Measurements from ENCODE around the gene ECE2. TPM values are rescaled to one million over a fixed set of nuclear protein-coding genes. Genes with fewer than 3 reads are reported as not detected.

The ECE2 gene
- total RNA-seq, 2 experiments from 2014 or later = not detected

- peak; percentile 89 for DNase-seq
- no peaks in the 10 kb centered on the region for H3K27me3 Mint-ChIP-seq
- H3K9me3 Mint-ChIP-seq (ENCODE audit: low read depth) = no peaks in the 10 kb centered on the region
- H3K36me3 Mint-ChIP-seq = peaks cover 11% of the 10 kb centered on the region
- H3K27ac Mint-ChIP-seq = peak within 1 kb of the TSS; percentile 90
- peaks cover 6% of the 10 kb centered on the region for H3K4me1 Mint-ChIP-seq
- ATAC-seq = peak; percentile 67
- peak within 1 kb of the TSS; percentile 85 for H3K4me3 Mint-ChIP-seq
- CTCF ChIA-PET = interaction anchor here (0.8 to 3.4 kb wide), 10 partner anchors 20 to 353 kb away, joined by 3 to 42 read pairs (median 4); partner anchors contain the start of genes ABCC5, ABCF3 and VWA5B2
These were observed 27.1 kb upstream of the ECE2 start, which contains the start of gene ALG3 for GRCh38 chr3:184248454-184249411. Gene ALG3, minus strand, starts transcription at chr3:184248962. Its CDS starts 22 bp downstream, at chr3:184248940.

DNA sequence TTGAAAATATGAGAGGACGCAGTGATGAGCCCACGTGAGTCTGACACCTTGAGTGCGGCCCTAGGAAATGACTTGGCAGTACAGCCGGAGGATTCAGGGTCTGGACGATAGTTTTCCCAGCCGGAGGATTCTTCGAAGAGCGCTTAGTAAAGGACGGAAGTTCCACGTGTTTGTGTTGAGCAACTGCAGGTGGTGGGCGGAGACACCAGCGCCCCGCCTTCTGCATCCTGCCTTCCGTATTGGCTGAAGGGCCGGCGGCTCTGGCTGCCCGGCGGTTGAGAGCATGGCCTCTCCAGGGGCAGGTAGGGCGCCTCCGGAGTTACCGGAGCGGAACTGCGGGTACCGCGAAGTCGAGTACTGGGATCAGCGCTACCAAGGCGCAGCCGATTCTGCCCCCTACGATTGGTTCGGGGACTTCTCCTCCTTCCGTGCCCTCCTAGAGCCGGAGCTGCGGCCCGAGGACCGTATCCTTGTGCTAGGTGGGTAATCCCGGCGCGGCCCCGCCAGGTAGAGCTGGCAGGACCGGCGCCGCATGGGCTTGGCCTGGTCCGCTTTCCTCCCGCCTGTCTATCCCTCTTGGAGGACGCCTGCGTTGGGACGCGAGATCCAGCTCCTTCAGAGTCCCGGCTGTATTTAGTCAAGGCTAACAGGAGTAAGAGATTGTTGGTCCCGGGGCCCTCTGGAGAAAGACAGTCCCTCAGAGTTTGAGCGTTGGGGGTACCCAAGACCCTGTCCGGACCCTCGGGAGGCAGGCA lies 26.2 kb upstream of the ECE2 start, which contains the start of gene EEF1AKMT4:
Gene EEF1AKMT4, plus strand, starts transcription at position 261 of the 755 bp plus-strand sequence. Its CDS starts 23 bp downstream, at position 284.
- peaks cover 10% of the 10 kb centered on the region for H3K36me3 Mint-ChIP-seq
- H3K9me3 Mint-ChIP-seq (ENCODE audit: low read depth) = no peaks in the 10 kb centered on the region
- ATAC-seq (peak; percentile 90), DNase-seq (peak; percentile 98)
- no peaks in the 10 kb centered on the region for H3K27me3 Mint-ChIP-seq
- peaks cover 6% of the 10 kb centered on the region for H3K4me1 Mint-ChIP-seq
- peak within 1 kb of the TSS; percentile 85 for H3K4me3 Mint-ChIP-seq
- CTCF ChIA-PET = interaction anchor here (0.7 to 2.7 kb wide), 28 partner anchors 9 to 740 kb away, joined by 3 to 42 read pairs (median 4); partner anchors contain the start of genes ABCC5, CAMK2N2, DVL3 and EIF2B5
- peak within 1 kb of the TSS; percentile 90 for H3K27ac Mint-ChIP-seq

GRCh38 chr3:184250167-184250828 lies 25.5 kb upstream of the ECE2 start:
- peak overlapping the region; percentile 90 for H3K27ac Mint-ChIP-seq
- DNase-seq = peak; percentile 95
- peak; percentile 65 for ATAC-seq
- H3K27me3 Mint-ChIP-seq = no peaks in the 10 kb centered on the region
- H3K9me3 Mint-ChIP-seq (ENCODE audit: low read depth) = no peaks in the 10 kb centered on the region
- H3K4me3 Mint-ChIP-seq = peak overlapping the region; percentile 85
- peaks cover 4% of the 10 kb centered on the region for H3K36me3 Mint-ChIP-seq
- CTCF ChIA-PET = interaction anchor here (0.7 to 2.7 kb wide), 28 partner anchors 8 to 741 kb away, joined by 3 to 42 read pairs (median 4); partner anchors contain the start of genes ABCC5, CAMK2N2, DVL3 and EIF2B5
- peaks cover 6% of the 10 kb centered on the region for H3K4me1 Mint-ChIP-seq

DNA sequence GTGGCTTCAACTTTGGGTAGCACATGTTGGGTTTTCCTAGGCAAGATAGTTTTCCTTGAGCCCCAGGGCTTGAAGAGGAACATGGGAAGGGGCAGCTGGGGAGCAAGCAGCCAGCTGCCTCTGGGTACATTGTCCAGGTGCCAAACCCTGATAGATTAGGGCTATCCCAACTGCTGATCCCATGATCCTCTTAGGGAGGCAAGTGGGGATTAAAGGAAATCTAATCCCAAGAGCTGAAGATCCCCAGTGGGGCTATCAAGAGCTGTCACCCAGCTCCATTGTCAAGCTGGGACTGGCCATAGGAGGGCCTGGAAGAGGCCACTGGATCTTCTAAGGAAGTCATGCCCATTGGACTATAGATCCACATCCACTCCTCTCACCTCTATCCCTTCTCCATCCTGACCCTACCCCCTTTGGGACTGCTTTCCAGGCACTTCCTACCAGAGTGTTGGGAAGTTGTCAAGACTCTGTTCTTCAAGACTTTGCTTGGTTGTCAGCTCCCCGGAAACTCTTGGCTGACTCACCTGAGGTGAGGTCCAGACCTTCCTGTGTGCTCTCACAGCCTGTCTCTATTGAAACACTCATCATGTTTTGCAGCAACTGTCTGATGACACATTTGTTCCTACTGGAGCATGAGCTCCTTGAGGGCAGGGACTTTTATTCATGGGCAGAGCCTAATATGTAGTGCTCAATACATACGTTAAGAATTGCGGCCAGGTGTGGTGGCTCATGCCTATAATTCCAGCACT lies 20.4 kb upstream of the ECE2 start:
- CTCF ChIA-PET = interaction anchor here (0.8 to 6.0 kb wide), 5 partner anchors 9 to 128 kb away, joined by 3 to 27 read pairs (median 3); no protein-coding TSS in a partner anchor
- no peak overlapping the region for H3K27ac Mint-ChIP-seq

GRCh38 chr3:184257083-184257915 lies 18.5 kb upstream of the ECE2 start:
- Mint-ChIP-seq H3K27me3 (peaks cover 23% of the 10 kb centered on the region), H3K36me3 (peaks cover 3% of the 10 kb centered on the region), H3K9me3 (ENCODE audit: low read depth) (no peaks in the 10 kb centered on the region), H3K4me3 (no peak overlapping the region), H3K4me1 (peaks cover 17% of the 10 kb centered on the region), H3K27ac (no peak overlapping the region)
- CTCF ChIA-PET = interaction anchor here (0.9 to 6.0 kb wide), 2 partner anchors 30 to 362 kb away, joined by 4 to 27 read pairs; no protein-coding TSS in a partner anchor
- DNase-seq (no peak), ATAC-seq (no peak)

More for the DNA sequence above, 20.4 kb upstream of the ECE2 start:
- no peak for ATAC-seq
- peak; percentile 48 for DNase-seq
- H3K27me3 Mint-ChIP-seq = peaks cover 14% of the 10 kb centered on the region
- no peaks in the 10 kb centered on the region for H3K9me3 Mint-ChIP-seq (ENCODE audit: low read depth)
- H3K36me3 Mint-ChIP-seq = no peaks in the 10 kb centered on the region
- no peak overlapping the region for H3K4me3 Mint-ChIP-seq
- H3K4me1 Mint-ChIP-seq = peaks cover 9% of the 10 kb centered on the region

DNA sequence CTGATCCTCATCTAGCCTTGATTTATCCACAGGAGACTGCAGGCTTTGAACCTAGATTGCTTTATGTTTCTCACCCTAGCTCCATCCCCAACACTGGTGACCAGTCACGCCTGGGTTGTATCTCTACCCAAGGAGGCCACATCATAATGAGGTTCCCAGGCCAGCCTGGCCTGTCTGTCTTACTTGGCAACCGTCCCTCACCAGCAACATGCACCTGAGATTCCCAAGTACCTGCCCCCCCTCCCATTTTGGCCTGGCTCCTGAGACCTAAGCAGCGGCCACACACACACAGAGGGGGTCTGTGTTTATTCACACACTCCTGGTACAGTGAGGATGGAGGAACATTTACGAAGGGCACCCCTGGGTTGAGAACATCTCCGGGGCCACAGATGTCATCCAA lies 16.9 kb upstream of the ECE2 start:
- H3K36me3 Mint-ChIP-seq = peaks cover 3% of the 10 kb centered on the region
- no peak overlapping the region for H3K4me3 Mint-ChIP-seq
- no peaks in the 10 kb centered on the region for H3K9me3 Mint-ChIP-seq (ENCODE audit: low read depth)
- H3K4me1 Mint-ChIP-seq = peaks cover 22% of the 10 kb centered on the region
- ATAC-seq (no peak), DNase-seq (no peak)
- H3K27me3 Mint-ChIP-seq = peaks cover 34% of the 10 kb centered on the region
- no peak overlapping the region for H3K27ac Mint-ChIP-seq
- CTCF ChIA-PET = interaction anchor here (0.9 to 1.4 kb wide), 3 partner anchors 9 to 363 kb away, joined by 3 to 5 read pairs (median 3); partner anchors contain the start of gene EEF1AKMT4

DNA sequence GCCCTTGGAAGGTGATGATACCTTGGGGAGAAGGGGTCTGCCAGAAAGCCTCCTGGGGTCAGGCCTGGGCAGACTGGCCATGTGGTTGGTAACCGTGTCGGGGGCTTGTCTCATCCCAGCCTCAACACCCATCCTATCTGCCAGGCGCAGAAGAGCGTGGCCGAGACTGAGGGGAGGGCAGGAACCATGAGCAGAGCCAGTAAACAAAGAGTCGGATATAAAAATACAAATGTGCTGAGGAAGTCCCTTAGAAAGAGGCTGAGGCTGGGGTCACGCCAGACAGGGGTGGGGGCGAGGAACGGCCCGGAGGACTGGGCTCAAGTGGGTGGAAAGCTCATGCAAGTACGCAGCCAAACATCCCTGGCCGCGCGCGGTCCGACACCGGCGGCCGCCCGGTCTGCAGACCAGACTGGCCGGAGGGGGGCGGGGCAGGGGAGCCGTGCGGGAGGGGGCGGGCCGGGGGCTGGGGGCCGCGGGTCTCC lies 16.4 kb upstream of the ECE2 start:
- no peak for ATAC-seq
- H3K27ac Mint-ChIP-seq = no peak overlapping the region
- H3K36me3 Mint-ChIP-seq = peaks cover 3% of the 10 kb centered on the region
- H3K4me3 Mint-ChIP-seq = peak overlapping the region; percentile 10
- H3K4me1 Mint-ChIP-seq = peaks cover 22% of the 10 kb centered on the region
- DNase-seq = no peak
- H3K9me3 Mint-ChIP-seq (ENCODE audit: low read depth) = no peaks in the 10 kb centered on the region
- CTCF ChIA-PET = interaction anchor here (1.0 to 3.0 kb wide), 5 partner anchors 9 to 364 kb away, joined by 3 to 14 read pairs (median 4); partner anchors contain the start of gene EEF1AKMT4
- H3K27me3 Mint-ChIP-seq = peaks cover 34% of the 10 kb centered on the region

- ATAC-seq (peak; percentile 50), DNase-seq (no peak)
- Mint-ChIP-seq H3K36me3 (peaks cover 3% of the 10 kb centered on the region), H3K4me3 (peak overlapping the region; percentile 58), H3K4me1 (peaks cover 22% of the 10 kb centered on the region), H3K27me3 (peaks cover 40% of the 10 kb centered on the region), H3K9me3 (ENCODE audit: low read depth) (no peaks in the 10 kb centered on the region), H3K27ac (no peak overlapping the region)
- CTCF ChIA-PET = interaction anchor here (0.8 to 3.0 kb wide), 6 partner anchors 10 to 365 kb away, joined by 3 to 14 read pairs (median 4); partner anchors contain the start of gene EEF1AKMT4
These were observed 15.7 kb upstream of the ECE2 start for GRCh38 chr3:184259878-184260723.

DNA sequence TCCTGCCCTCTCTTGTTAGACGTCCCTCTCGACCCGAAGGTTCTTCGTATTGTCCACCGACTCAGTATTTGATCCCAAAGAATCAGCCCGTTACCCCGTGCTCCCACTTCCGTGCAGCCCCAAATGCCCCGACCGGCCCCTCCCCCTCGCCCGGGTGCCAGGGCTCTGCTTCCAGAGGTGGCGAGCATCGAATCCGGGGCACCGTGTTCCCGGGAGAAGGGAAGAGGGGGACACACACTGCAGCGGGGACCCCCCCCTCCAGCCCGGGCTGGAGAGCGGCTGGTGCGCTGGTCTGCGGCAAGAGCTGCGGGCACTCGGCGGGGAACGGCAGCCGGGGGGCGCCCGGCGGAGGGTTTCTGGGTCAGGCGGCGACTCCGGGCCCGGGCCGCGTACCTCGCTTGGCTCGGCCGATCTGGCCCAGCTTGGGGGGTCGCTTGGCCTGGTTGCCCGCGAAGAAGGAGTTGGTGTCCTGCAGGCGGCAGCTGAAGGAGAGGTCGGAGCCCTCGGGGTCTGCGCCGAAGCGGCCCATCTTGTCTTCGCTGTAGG lies 15.0 kb upstream of the ECE2 start:
- no peak overlapping the region for H3K27ac Mint-ChIP-seq
- H3K4me3 Mint-ChIP-seq = peak overlapping the region; percentile 58
- CTCF ChIA-PET = interaction anchor here (0.8 to 3.0 kb wide), 7 partner anchors 10 to 366 kb away, joined by 3 to 14 read pairs (median 4); partner anchors contain the start of gene EEF1AKMT4
- DNase-seq = no peak
- H3K4me1 Mint-ChIP-seq = peaks cover 18% of the 10 kb centered on the region
- H3K27me3 Mint-ChIP-seq = peaks cover 43% of the 10 kb centered on the region
- no peaks in the 10 kb centered on the region for H3K9me3 Mint-ChIP-seq (ENCODE audit: low read depth)
- peaks cover 3% of the 10 kb centered on the region for H3K36me3 Mint-ChIP-seq
- ATAC-seq = no peak

DNA sequence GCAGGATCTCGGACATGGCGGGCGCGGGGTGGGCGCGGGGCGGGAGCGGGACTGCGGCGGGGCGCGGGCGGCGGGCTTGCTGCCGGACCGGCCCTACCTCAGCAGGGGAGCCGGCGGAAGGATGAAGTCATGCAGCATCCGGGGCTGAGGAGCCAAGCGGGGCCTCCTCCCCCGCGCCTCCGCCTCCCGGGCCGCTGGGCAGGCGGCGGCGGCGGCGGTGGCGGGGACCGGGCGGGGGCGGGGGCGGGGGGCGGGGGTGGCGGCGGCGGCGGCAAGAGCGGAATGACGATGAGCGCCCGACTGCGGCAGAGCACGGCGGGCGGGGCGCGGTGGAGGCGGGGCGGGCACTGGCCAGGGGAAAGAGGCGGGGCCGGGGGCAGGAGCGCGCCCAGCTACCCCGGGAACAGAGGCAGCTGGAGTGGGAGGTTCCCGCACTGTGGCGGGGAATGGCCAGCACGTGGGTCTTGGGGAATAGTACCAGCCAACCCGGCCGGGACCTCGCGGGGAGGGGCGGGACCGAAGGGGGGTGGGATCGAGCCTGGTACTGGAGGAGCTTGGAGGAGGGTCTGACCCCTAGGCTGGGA lies 14.5 kb upstream of the ECE2 start, which contains the start of gene CAMK2N2:
Gene CAMK2N2, minus strand, starts transcription at position 284 of the 584 bp plus-strand sequence. Its CDS starts 268 bp downstream, at position 16.
- CTCF ChIA-PET = interaction anchor here (0.8 to 3.0 kb wide), 5 partner anchors 10 to 265 kb away, joined by 3 to 14 read pairs (median 3); partner anchors contain the start of genes EEF1AKMT4 and VWA5B2
- peak; percentile 64 for DNase-seq
- peak within 1 kb of the TSS; percentile 75 for H3K4me3 Mint-ChIP-seq
- ATAC-seq = peak; percentile 70
- peaks cover 3% of the 10 kb centered on the region for H3K36me3 Mint-ChIP-seq
- peak within 1 kb of the TSS; percentile 1 for H3K27ac Mint-ChIP-seq
- no peaks in the 10 kb centered on the region for H3K9me3 Mint-ChIP-seq (ENCODE audit: low read depth)
- H3K27me3 Mint-ChIP-seq = peaks cover 43% of the 10 kb centered on the region
- peaks cover 18% of the 10 kb centered on the region for H3K4me1 Mint-ChIP-seq
